ENCODE results near the gene C19orf38.
"Not testable (repeated sequence)": the region's sequence is repeated elsewhere in the genome, so short reads cannot be mapped to it uniquely, and the experiment has no call there.

C19orf38 gene

DNA sequence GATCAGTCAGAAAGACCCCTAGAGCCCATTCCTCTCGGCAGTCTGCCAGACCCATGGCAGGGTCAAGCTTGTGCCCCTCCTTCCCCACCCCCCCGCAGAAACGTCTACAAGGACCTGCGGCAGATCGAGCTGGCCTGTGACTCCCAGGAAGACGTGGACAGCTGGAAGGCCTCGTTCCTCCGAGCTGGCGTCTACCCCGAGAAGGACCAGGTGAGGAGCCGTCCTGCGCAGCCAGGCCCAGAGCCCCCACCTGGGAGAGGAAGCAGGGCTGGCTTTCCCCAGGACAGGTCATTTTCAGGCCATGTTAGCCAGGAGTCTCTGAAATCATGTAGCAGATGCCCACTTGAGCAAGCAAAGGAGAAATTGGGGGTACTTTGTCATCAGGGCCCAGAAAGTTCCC, 24.5 kb upstream of the C19orf38 start:
- DNase-seq (ENCODE audit: low spot score): no peak

DNA sequence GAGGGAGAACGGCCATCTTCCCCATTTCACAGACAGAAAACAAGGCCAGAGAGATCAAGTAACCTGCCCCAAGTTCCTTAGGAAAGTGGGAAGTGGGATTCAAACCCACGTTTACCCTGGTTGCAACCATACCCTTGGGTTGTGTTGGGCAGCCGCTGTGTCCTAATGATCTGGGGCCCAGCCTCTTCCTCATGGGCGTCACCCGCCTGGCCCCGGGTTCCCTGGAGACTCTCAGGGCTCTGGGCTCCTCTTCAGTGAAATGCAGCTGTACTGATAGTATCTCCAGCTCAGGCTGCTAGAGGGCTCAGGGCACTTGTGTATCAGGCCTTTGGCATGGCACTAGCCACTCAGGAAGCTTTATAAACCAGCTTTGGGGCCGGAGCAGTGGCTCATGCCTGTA, 22.0 kb upstream of the C19orf38 start:
- no peak for DNase-seq (ENCODE audit: low spot score)

DNA sequence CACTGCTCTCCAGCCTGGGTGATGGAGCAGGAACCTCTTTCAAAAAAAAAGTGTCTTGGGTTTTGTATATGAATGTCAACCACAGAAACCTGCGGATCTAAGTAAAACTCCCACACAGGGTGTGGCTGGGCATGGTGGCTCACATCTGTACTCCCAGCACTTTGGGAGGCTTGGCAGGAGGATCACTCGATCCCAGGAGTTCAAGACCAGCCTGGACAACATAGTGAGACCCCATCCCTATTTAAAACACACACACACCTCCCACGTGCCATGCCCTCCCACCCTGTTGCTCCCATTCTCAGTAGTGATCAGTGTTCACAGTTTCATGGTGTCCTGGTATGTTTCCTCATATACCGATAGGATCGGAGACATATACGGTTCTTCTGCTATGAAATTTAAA, 21.4 kb upstream of the C19orf38 start:
- no peak for DNase-seq (ENCODE audit: low spot score)

DNA sequence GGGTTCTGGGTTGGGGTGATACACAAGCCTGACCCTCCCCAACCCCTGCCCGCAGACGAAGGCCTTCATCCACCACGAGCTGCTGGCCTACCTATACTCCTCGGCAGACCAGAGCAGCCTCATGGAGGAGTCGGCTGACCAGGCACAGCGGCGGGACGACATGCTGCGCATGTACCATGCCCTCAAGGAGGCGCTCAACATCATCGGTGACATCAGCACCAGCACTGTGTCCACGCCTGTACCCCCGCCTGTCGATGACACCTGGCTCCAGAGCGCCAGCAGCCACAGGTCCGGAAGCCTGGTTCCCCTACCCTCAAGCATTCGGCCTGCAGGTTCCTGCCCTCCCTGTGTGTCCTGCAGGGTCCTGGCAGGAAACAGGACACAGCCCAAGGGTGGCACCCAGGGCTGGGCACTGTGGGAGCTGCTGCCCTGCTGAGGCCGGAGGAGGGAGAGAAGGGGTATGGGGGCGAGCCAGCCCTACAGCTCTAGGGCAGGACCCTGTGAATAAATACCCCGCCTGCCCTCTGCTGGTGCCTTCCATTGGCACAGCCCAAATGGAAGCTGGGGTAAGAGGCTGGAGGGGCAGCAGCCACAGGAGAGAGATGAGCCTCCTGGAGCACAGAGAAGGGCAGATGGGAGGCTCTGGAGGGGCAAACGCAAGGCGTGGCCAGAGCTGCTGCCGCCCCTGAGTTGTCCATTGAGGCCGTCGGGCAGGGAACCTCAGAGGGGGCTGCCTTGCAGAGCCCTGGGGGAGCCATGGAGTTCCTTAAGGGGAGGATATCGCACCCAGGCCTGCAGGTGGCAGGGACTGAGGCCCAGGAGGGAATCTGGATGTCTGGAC, 19.0 kb upstream of the C19orf38 start:
- DNase-seq (ENCODE audit: low spot score): no peak

DNA sequence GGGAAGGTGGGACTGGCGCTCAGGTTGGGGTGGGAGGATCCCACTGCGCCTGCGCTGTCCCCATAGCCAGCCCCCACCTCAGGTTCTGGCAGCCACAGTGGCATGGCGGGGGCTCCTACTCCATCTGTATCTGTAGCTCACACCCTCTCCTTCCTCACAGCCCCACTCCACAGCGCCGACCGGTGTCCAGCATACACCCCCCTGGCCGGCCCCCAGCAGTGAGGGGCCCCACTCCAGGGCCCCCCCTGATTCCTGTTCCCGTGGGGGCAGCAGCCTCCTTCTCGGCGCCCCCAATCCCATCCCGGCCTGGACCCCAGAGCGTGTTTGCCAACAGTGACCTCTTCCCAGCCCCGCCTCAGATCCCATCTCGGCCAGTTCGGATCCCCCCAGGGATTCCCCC, 18.2 kb upstream of the C19orf38 start:
- DNase-seq (ENCODE audit: low spot score): no peak

DNA sequence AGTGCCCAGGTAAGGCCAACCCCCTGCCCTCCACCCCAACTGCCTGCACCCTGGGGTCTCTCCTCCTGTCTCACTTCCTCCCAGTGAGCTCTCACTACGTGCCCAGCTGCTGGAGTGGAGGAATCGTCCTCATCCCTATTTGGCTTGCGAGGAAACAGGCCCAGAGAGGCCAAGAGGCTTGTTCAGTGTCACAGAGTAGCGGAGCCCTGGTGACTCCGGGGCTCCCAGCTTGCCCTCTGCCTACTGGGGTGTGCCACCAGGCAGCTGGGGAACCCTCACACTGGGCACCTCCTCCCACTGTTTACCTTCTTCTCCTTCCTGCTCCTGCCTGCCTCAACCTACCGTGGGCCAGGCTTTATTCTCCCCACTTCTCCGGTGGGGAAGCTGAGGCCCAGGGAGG, 17.8 kb upstream of the C19orf38 start:
- DNase-seq (ENCODE audit: low spot score): no peak

DNA sequence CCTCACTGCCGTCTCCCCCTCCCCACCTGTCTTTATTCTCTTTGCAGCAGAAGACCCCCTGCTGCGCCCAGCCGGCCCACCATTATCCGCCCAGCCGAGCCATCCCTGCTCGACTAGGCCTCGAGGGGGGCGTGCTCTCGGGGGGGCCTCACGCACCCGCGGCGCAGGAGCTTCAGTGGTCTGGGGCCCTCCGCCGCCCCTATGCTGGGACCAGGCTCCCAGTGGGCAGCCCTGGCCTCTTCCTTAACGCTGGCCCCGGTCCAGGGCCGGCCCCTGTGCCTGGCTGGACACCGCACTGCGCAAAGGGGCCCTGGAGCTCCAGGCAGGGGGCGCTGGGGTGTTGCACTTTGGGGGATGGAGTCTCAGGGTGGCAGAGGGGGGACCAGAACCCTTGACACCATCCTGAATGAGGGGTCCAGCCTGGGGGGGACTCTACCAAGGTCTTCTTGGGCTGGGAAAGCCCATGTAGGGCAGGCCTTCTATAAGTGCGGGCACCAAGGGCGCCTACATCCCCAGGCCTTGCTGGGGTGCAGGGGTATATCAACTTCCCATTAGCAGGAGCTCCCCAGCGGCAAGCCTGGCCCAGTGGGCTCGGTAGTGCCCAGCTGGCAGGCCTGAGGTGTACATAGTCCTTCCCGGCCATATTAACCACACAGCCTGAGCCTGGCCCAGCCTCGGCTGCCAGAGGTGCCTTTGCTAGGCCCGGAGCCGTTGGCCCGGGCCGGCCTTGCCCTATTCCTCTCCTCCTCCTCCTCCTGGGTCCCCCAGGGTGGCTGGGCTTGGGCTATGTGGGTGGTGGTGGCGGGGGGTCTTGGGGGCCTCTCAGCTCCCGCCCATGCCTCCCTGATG, 17.1 kb upstream of the C19orf38 start:
- DNase-seq (ENCODE audit: low spot score): no peak

DNA sequence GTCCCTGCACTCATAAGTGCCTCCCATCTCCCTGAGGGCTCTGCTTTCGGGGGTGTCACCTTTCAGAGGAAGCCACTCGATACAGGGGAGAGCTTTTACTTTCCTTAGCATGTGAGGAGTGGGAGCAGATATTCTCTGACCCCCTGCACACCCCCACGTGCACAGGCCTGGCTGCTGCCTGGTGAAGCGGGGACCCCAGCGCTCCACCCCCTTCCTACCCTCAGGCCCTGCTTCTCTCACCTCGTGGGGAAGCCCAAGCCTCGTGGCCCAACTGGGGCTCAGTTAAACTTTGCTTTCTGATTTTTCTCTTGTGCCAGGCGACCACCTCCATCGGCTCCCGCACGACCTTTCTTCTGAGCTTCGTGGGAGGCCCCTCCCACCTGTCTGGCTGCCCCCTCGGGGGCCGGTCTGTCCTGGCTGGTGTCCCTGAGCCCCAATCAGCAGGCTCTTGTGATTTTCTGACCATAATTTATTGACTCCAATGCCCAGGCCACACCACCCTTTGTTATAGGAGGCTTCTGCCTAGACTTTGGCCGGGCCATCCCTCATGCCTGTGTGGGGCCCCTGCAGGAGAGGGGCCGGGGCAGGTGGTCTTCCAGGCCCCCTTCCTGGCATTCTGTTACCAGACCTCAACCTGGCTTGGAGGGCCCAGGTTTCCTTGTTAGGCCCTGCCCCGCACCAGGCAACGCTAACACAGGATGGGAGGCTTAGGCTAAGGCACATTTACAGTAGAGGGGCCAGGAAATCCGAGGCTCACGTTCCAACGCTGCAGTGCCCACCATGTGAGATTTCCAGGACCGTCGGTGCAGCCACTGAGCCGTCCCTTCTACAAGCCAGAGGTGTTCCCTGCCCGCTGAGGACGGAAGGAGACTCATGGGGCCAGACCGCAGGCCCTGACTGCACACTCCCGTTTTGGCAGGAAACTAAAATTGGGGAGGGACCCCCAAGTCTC, 16.0 kb upstream of the C19orf38 start:
- no peak for DNase-seq (ENCODE audit: low spot score)

DNA sequence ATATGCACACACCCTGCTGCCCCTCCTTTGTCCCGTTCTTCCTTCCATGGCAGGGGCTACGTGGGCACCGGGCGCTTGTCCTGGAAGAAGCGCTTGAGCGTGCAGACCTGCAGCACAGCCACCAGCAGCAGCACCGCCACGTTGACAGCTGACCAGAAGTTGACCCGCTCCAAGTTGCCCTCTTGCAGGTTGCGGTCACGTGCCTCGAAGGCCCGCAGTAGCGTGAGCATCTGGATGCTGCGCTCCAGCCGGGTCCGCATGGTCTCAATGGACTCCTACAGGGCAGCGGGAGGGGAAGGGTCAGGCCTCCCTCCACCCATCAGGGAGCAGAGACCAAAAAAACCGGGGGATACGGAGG, 15.3 kb upstream of the C19orf38 start:
- no peak for DNase-seq (ENCODE audit: low spot score)

DNA sequence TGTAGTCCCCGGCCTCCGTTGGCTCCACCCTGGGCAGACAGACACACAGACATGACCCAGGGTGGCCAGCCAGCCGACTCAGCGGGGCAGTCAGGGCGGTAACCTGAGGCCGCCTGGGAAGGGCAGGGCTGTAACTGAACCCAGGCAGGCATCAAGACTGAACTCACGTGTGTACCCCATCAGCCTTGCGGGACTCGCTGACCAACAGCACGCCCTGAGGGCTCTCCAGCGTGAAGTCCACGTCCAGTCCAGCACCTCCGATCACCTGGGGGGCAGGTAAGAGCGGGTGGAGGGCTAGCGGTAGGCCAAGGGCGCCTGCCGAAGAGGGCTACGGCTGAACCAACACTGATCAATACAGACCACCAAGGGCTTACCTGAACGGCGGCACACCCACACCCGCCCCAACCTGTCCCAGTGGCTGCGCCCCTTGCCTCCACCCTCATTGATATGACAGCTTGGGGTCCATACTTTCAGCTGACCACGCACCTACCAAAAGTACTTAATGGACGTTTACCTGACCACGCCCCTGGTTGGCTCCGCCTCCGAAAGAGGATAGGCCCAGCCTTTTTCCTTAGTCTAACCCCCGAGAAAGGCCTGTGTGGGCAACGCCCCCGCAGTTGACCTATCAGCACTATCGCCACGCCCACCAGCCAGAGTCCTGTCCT, 13.0 kb upstream of the C19orf38 start:
- no peak for DNase-seq (ENCODE audit: low spot score)

DNA sequence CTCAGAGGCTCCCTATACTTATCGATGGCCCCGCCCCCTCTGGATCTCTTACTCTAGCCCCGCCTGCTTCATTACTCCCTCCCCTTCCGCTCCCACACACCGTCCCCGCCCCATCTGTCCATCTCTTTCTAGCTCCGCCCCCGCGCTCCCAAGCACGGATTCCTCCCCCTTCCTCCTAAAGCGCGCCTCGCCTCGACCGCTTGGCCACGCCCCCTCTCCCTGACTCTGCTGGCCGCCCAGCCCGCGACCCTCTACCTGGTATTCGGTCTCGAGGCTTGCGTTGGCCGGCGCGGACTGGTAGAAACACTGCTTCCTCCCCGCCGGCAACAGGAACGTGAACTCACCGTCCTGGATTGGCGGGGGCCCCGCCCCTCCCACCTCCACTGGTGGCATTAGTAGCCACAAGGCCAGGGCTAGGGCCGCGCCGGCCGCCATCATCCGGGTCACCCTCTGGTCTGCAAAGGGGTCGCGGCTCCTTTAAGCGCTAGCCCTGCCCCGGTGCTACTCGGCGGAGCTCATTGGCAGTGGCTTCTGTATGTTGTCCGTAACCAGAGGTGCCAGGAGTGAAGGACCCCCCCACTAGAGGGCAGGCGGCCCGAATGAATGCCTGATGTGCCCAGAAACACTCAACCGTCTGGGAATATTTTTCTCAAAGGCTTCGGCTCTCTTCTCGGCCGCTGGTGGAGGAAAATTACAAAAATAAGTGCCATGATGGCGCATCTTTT, 12.3 kb upstream of the C19orf38 start, which contains the start of gene TMED1:
Gene TMED1, minus strand, starts transcription at position 459 of the 725 bp plus-strand sequence. Its CDS starts 21 bp downstream, at position 438.
- peak; percentile 98 for DNase-seq (ENCODE audit: low spot score)

DNA sequence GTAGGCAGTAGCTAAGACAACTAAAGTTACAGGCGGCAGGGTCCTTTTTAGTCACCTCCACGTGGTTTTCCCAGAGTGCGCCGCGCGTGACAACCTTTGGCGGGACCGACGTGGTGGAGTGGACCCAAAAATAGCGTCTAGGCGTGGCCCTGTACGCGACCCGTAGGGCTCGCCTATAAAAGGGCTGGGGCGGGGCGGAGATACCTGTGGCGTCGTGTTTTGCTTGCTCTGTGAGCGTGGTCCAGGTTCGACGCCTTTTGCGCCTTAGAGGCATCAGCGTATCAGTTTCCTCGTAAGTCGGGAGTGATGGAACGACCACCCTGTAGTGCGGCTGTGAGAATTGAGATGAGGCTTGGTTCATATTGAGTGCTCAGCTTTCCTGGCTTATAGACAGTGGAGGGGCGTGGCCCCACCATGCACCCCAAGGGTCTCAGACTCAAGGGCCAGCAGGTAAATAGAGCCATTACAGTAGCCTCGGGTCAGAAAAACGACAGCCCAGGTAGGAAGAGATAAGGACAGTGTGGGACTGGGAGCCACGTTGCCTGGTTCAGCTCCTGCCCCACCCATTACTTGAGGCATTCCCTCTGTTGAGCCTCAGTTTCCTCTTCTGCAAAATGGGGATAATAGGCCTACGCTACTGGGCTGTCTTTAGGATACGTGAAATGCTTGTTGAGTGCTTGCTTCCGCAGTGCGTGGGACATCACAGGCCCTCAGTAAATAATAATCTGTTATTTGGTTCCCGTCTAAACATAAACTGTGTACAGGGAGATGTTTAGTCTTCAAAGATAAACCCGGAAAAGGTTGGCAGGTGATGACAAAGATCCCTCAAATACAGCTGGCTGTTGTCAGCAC, 11.5 kb upstream of the C19orf38 start:
- DNase-seq (ENCODE audit: low spot score): peak; percentile 91

DNA sequence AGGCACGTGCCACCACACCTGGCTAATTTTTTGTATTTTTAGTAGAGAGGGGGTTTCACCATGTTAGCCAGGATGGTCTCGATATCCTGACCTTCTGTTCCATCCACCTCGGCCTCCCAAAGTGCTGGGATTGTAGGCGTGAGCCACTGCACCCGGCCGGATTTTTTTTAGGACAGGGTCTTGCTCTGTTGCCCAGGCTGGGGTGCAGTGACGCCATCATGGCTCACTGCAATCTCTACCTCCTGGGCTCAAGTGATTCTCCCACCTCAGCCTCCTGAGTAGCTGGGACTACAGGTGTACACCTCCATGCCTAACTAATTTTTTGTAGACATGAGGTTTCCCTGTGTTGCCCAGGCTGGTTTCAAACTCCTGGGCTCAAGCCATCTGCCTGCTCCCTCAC, 10.6 kb upstream of the C19orf38 start:
- not testable (repeated sequence) for DNase-seq (ENCODE audit: low spot score)

DNA sequence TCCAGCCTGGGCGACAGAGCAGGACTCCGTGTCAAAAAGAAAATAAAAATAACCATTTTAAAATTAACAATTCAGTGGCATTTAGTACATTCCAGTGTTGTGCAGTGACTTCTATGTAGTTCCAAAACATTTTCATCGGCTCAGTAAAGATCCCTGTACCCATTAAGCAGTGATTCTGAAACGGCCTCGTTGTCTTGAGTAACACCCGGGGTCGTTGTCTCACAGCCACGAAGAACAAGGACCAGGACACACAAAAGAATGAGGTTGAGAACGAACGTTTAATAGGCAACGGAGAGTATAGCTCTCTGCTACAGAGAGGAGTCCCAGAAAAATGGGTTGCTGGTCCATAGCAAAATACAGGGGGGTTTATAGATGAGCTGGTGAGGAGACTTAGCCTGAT, 9.8 kb upstream of the C19orf38 start:
- DNase-seq (ENCODE audit: low spot score): no peak

DNA sequence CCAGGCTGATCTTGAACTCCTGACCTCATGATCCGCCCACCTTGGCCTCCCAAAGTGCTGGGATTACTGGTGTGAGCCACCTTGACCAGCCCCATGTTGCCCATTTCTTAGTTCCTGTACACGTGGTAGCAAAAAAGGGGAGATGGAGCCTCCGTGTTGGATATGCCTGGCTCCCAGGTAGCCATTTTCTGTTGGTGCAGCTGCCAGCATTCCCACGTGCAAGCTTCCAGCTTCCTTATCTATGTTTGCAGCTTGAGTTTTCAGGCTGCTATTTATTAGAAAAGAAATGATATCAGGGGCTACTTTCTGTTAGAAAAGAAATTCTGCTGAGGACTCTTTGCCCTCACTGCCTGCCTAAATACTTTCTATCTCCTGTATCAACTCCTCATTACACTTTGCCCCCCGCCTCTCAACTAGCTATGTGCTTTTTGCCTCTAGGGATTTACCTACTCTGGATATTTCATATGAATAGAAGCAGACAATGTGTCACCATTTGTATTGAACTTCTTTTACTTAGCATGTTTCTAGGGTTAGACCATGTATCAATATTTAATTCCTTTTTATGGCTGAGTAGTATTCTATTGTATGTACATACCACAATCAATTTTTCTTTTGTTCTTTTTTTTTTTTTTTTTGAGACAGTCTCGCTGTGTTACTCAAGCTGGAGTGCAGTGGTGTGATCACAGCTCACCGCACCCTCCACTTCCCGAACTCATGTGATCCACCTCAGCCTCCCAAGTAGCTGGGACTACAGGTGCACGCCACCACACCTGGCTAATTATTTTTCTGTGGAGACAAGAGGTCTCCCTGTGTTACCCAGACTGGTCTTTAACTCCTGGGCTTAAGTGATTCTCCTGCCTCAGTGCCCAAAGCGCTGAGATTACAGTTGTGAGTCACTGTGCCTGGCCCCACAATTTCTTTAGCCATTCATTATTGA, 8.8 kb upstream of the C19orf38 start:
- DNase-seq (ENCODE audit: low spot score): no peak

DNA sequence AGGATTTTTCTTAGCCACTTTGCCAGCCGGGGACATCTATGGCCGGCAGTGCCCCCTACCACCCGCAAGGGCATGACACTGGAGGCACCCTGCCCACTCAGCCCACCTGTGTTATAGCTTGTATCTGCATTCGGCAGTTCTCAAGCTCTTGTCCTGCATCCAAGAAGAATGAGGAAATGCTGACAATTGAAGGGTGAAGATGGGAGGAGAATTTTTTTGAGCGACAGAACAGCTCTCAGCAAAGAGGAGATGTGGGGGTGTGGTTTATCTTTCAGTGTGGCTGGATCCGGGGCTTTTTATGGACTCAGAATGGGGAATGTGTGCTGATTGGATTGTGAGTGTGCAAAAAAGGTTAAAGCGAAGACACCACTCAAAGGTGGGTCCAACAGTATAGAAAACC, 5.4 kb upstream of the C19orf38 start:
- DNase-seq (ENCODE audit: low spot score): no peak

DNA sequence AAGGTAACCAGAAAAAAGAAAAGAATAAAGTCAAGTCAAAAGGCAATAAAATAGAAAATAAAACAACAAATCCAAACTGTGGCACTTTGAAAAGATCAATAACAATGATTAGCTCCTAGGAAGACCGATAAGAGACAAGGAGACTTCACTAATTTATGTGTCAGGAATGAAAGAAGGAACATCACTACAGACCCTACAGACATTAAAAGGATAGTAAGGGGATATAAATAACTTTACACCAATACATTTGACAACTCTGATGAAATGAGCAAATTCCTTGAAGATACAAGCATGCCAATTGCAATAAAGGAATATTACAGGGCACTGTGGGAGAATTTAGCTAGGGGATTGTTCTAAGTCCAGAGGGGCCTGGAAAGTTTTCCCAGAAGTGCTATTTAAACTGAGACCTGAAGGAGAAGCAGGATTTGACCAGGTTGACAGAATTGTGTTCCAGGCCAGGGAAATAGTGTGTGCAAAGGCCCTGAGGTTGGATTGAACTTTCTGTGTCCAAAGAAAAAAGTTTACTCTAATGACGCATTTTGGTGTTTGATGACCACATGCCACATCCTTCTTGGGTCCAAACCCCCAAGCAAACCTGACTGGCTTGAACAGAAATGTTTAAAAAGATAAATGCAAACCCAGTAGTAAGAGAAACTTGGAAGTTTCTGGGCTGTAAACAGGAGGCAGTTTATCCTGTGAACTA, 1.6 kb upstream of the C19orf38 start:
- DNase-seq (ENCODE audit: low spot score): no peak

DNA sequence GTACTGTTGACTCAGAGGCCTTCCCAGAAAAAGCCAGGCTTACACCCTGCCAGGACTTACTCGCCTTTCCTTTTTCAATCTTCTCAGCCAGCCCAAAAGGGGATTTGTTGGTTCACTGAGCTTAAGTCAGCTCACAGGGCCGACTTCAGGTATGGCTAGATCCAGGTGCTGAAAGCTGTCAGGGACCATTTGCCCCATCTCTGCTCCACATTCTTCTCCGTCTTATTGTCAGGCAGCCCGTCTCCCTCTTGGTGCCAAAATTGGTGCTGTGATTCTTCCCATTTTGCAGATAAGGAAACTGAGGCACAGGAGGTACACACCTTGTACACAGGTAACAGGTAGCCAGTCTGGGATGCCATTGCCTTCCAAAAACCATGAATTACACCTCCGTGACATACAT, 2.4 kb downstream of the C19orf38 start:
- no peak for DNase-seq (ENCODE audit: low spot score)
